T-helper 22 cell (primary cell): ENCODE data around the gene ZNF24.

ENCODE experiments used
- DNase-seq: peaks from one replicate; pipeline ENCODE4 v3.0.0-alpha.2; 2020; ENCODE audit warnings: low read depth

The ZNF24 gene

DNA sequence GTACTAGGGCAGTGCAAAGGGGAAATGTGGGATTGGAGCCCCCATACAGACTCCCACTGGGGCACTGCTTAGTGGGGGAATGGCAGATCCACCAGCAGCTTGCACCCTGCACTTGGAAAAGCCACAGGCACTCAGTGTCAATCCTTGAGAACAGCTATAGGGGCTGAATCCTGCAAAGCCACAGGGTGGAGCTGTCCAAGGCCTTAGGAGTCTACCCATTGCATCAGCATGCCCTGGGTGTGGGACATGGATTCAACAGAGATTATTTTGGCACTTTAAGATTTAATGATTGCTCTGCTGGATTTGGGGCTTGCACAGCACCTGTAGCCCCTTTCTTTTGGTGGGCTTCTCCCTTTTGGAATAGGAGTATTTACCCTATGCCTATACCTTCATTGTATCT lies 8.6 kb upstream of the ZNF24 start:
- DNase-seq, result no peak

DNA sequence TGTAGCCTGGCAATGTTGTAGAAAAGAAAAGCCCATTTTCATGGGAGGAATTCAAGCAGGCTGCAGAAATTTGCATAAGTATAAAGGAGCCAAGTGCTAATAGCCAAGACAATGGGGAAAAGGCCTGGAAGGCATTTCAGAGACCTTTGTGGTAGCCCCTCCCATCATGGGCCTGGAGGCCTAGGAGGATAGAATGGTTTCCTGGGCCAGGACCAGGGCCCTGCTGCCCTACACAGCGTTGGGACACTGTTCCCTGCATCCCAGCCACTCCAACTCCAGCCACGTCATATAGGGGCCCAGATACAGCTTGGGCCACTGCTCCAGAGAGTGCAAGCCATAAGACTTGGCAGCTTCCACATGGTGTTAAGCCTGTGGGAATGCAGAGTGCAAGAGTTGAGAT lies 8.1 kb upstream of the ZNF24 start:
- DNase-seq, result no peak

DNA sequence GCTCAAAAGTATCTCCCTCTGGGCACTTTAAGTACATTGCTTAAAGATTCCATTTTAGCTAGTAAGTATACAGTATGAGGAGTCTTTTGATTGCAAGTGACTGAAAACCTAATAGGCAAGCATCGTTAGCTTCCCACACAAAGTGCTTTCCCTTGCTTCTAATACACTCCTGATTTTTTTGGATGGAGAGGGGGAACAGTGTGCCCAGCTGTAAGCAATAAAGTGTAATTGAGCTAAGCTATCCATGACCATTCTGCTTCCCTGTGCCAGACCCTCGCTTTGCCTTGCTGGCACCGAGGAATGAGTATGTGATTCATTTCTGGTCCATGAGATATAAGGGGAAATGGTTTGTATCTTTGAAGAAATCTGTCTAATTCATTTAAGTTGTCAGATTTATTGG lies 3.8 kb upstream of the ZNF24 start:
- DNase-seq, result no peak

DNA sequence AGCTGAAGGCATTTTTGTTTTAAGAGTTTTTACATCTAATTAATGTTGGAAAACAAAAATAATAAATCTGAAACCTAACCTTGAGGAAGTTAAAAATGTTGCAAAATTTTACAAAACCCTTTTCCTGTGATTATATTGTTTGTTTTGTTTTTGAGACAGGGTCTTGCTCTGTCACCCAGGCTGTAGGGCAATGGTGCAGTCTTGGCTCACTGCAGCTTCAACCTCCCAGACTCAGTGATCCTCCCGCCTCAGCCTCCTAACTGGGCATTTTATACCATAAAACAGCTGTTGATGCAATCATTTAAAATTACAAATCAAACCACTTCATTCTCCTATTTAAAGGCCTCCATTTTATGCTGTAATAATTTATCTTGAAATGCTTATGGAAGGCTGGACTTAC lies 1.7 kb upstream of the ZNF24 start:
- DNase-seq, result no peak

DNA sequence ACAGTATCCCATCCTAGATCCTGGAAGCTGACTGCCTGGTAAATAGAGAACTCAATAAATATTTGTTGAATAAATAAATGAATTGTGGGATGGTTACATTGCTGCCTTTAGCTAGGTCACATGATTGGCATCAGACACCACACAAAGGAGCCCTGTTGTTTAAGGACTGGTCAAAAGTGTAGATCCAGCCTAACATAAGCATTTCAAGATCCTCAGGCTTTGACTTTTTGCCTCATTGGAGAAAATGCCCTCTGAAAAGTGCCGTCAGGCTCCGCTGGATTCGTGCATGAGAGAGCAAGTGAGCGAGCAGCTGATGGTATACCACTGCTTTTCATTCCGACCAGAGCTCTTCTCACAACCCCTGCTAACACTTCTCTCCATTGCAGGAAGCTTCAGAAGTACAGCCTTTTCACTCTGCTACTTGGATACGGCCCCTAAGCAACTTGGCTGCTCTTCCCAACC lies 1.3 kb upstream of the ZNF24 start:
- no peak for DNase-seq

DNA sequence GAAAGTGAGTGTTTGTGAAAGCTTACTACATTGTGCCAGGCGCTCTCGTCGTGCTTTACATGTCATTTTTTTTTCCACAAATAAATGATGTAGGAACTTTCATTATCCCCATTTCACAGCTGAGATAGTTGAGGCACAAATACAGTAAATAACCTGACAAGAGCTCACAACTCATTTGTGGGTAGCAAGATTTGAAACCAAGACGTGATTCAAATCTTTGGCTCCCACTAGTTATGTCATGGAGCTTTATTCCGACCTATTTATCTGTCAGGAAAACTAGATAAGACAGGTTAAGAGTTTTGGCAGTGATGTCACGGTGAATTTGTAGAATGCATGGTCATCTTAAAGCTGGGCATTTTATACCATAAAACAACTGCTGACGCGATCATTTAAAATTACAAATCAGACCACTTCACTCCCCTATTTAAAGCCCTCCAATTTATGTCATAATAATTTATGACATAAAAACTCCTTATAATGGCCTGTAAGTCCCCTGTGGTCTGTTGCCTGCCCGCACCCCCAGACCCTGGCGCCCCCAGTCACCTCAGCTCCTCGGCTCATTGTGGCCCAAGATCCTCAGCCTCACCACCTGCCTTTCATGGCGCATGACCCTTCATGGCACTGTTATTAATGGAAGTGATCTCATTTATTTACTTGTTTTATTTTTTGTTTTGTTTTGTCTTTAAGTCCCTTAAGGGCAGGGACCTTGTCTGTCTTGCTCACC lies 678 bp upstream of the ZNF24 start:
- no peak for DNase-seq

GRCh38 chr18:35343488-35343935 lies 708 bp downstream of the ZNF24 start:
- DNase-seq, result no peak

DNA sequence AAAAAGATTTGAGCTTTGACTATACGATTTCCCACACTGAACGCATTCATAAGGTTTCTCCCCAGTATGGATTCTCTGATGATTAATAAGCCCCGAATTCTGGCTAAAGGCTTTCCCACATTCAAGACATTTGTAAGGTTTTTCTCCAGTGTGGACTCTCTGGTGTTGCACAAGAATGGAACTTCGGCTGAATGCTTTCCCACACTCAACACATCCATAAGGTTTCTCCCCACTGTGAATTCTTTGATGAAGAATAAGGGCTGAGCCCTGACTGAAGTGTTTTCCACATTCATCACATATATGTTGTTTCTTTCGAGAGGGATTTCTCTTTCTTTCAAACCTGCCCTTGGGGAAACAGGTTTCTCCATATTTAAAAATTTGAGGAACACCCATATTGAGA lies 6.9 kb downstream of the ZNF24 start:
- DNase-seq, result no peak

DNA sequence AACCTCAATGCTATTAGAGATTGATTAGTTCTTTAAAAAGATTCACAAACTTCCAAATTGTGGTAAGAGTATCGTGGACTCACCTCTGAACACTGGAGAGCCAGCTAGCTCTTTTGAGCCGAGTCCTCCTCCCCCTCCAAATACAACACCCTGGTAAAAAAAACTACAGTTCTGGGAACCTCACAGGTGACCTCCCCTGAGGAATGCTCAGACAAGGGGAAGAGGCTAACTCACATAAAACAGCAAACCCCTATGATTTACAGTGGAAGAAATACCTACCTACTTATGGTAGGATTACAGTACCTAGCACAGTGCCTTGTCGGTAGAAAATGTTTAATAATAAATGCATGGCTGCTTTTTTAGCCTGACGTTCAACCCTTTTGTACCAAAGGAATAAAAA lies 8.4 kb downstream of the ZNF24 start:
- DNase-seq, result no peak

- no peak for DNase-seq
Measured at GRCh38 chr18:35334821-35335220, 9.4 kb downstream of the ZNF24 start.

- no peak for DNase-seq
Measured at GRCh38 chr18:35334212-35334611, 10.0 kb downstream of the ZNF24 start.

GRCh38 chr18:35331367-35332087 lies 12.7 kb downstream of the ZNF24 start:
- DNase-seq, result no peak

GRCh38 chr18:35328868-35329267 lies 15.4 kb downstream of the ZNF24 start:
- DNase-seq, result no peak

DNA sequence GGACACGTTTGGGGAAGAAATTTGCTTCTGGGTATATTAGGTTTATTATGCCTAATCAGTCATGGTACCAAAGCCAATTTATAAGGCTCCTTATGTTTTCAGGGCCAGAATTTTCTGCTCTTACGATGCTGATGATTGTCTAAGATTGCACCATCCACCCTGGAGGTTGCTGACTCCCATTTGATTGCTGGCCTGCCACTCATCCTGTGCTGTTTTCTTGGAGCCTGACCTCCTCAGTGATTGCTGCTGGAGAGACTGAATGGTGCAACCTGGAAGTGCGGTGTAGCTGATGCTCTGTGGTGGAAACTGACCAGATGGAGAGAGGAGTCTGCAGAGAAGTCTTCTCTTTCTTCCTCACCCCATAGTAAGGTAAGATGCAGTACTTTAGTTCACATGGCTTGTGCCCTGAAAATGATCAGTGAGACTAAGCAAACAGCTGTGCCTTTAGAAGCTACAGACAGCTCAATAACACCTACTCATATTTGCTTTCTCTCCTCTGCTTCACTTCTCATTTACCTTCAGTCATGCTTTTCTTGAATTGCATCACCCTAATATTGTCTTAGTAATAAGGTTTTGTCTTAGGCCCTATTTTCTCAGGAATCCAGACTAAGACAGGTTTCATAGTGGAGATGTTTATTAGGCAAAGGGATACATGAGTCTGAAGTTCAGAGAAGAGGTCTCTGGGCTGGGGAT lies 17.4 kb downstream of the ZNF24 start:
- DNase-seq, result no peak

DNA sequence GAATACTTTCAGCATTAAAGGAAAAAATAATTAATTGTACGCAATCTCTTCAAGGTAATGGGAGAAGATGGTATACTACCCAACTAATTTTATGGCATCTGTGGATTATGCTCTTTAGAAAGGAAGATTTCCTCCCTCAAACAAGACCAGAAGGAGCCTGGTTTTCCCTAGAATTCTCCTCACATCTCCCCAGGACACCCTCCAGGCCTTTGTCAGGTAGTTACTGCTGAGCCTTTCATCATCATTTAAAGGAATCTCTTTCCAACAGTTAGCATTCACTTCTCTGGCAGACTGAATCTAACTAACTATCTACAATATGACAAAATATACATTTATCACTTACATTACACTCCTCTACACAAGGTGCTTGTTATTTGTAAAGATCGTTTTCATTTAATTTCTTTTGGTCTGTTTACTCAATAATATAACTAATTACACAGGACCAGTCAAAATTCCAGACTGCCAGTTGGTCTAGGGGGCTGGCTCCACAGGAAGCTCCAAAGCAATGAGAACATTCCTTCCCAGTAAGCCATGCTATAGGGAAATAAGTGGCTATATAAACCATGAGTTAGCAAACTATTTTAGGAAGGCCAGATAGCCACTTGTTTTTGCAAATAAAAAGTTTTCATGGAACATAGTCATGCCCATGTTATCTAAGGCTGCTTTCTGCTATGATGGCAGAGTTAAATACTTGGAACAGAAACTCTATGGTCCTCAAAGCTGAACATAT lies 19.1 kb downstream of the ZNF24 start:
- no peak for DNase-seq

DNA sequence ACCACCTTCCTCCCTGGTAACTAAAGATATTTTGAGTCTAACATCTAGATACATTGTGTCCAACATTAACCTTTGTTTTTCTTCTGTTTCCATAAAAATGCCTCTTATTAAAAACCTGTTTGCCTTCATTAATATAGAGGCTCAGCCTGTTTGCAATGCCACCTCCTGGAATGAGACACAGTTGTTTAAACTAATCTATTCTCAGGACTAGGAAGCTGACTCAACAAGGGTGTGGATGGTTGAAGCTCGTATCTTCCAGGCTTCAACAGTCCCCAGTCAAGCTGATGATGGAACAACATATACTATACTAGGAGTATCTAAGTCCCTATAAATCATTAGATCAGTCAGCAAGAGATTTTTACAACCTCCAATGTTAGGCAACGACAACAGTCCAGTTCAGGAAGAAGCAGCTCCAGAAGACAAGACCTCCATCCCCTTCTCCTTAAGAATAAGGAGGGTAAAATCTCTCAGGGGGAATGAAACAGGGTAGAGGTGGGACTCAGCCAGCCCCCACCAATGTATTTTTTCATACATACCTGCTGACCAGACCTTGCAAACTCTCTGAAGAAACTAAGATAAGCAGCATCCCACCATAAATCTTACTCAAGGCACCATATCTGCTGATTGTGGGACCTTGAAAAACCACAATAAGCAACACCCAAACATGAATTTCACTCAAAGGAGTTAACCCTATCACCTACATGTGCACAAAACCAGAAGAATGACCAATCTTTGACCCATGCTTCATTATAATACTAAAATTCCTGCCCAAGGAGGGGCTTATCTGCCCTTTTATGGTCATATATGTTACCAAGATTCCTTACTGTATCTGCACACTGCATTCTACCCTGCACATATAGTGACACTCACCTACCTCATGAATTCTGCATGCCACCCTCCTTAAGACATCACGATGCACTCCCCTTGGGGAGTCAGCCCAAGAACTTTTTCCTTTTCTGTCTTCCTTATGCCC lies 21.4 kb downstream of the ZNF24 start:
- no peak for DNase-seq

DNA sequence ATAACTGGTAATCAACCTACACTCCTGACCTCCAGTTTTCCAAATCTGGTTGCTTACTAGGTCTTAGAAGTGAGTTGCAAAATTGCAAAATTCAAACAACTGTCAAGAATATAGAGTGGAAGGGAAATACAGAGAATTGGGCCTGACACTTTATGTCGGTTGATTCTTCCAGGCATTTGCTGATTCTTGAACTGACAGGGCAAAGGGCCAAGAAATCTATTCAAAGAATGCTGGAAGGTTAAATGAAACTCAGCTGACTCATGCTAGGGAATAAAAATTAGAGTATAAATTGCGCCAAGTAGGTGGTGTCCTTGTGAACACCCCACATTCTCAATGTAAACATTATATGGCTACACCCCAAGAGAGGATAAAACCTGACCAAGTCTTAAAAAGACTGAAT lies 32.7 kb downstream of the ZNF24 start:
- DNase-seq, result no peak

- no peak for DNase-seq
Measured at GRCh38 chr18:35306588-35307250, 37.5 kb downstream of the ZNF24 start.

GRCh38 chr18:35303610-35304009 lies 40.6 kb downstream of the ZNF24 start:
- DNase-seq, result no peak

GRCh38 chr18:35296060-35296459 lies 48.2 kb downstream of the ZNF24 start:
- no peak for DNase-seq

- DNase-seq, result no peak
Measured at GRCh38 chr18:35291166-35291565, 53.1 kb downstream of the ZNF24 start.
